EH (cell line): ENCODE data around the gene GRM5.
A peak's percentile ranks its signal among the peaks of the same experiment; 100 is the strongest.

Source experiments
- DNase-seq: peaks from one replicate; pipeline ENCODE4 v3.0.0-alpha.2; 2015; ENCODE audit warnings: low read depth

Gene GRM5

GRCh38 chr11:88618327-88619070 lies 447.3 kb downstream of the GRM5 start:
- DNase-seq = peak; percentile 33

- DNase-seq = no peak
These were observed 448.6 kb downstream of the GRM5 start for GRCh38 chr11:88617226-88617625.

- DNase-seq = peak; percentile 81
These were observed 461.5 kb downstream of the GRM5 start for GRCh38 chr11:88604260-88604659.

- peak; percentile 8 for DNase-seq
These were observed 462.5 kb downstream of the GRM5 start for GRCh38 chr11:88603091-88603867.

- DNase-seq = no peak
These were observed 468.4 kb downstream of the GRM5 start for GRCh38 chr11:88597387-88597786.

GRCh38 chr11:88596786-88597185 lies 469.0 kb downstream of the GRM5 start:
- no peak for DNase-seq

GRCh38 chr11:88594274-88594950 lies 471.4 kb downstream of the GRM5 start:
- no peak for DNase-seq

- no peak for DNase-seq
These were observed 475.4 kb downstream of the GRM5 start for GRCh38 chr11:88590361-88590760.

- DNase-seq = no peak
These were observed 482.5 kb downstream of the GRM5 start for GRCh38 chr11:88583251-88583650.

GRCh38 chr11:88579466-88579865 lies 486.3 kb downstream of the GRM5 start:
- no peak for DNase-seq

- no peak for DNase-seq
These were observed 489.0 kb downstream of the GRM5 start for GRCh38 chr11:88576741-88577140.

- no peak for DNase-seq
These were observed 489.9 kb downstream of the GRM5 start for GRCh38 chr11:88575916-88576315.

- DNase-seq = no peak
These were observed 496.4 kb downstream of the GRM5 start for GRCh38 chr11:88569342-88569741.

GRCh38 chr11:88555829-88556202 lies 510.0 kb downstream of the GRM5 start:
- peak; percentile 88 for DNase-seq

- DNase-seq = peak; percentile 100
These were observed 510.6 kb downstream of the GRM5 start for GRCh38 chr11:88555018-88555828.

GRCh38 chr11:88553204-88553603 lies 512.6 kb downstream of the GRM5 start:
- peak; percentile 61 for DNase-seq

GRCh38 chr11:88552379-88553062 lies 513.3 kb downstream of the GRM5 start:
- peak; percentile 61 for DNase-seq

GRCh38 chr11:88544656-88545280 lies 521.0 kb downstream of the GRM5 start:
- DNase-seq = peak; percentile 29

- DNase-seq = peak; percentile 94
These were observed 521.7 kb downstream of the GRM5 start for GRCh38 chr11:88543902-88544655.

GRCh38 chr11:88541006-88541405 lies 524.8 kb downstream of the GRM5 start:
- no peak for DNase-seq
